HepG2 (cell line): ENCODE data around the gene CTNND1. TPM values are rescaled to one million over a fixed set of nuclear protein-coding genes. Genes with fewer than 3 reads are reported as not detected.

Experiments used
- ATAC-seq: fragments of 200-7000 bp; cut with Tn5 transposase; 3 replicates; pipeline ENCODE4 v1.9.1; 2020; ENCODE audit warnings: mild to moderate bottlenecking, moderate library complexity
- BruUV-seq: library from RNA; stranded (reverse); fragments of 400-500 nt; replicated peaks from 2 replicates; lab custom pipeline; 2021; lab: Mats Ljungman, UMichigan
- CTCF ChIA-PET: fragments of 300-600 bp; formaldehyde crosslinking; extraction: SDS; loops from one replicate; lab custom pipeline; 2021; ENCODE audit warnings: low total read pairs, inconsistent platforms, low intra/inter-chr PET ratio; lab: Yijun Ruan, JAX
- POLR2A ChIA-PET: fragments of 350-600 bp; sonication (Branson Sonifier 250); formaldehyde crosslinking; loops from one replicate; lab custom pipeline; 2020; ENCODE audit warnings: antibody characterized with exemption, inconsistent platforms; lab: Yijun Ruan, JAX
- DNase-seq: peaks from one replicate; pipeline ENCODE4 v3.0.0-alpha.2; 2015; ENCODE audit warnings: low spot score
- FAIRE-seq: peaks from 3 replicates; lab custom pipeline; 2011; peaks lifted over from hg19 to GRCh38; lab: Jason Lieb, UNC
- H2AFZ ChIP-seq: one replicate; pipeline ENCODE4 v1.6.1; 2011; ENCODE audit warnings: low read length, inconsistent platforms
- H3K27ac ChIP-seq: fragments of 300-600 bp; 3 replicates; pipeline ENCODE4 v1.8.0; 2011; ENCODE audit warnings: mixed run types, mild to moderate bottlenecking, mixed read lengths, low read length, inconsistent platforms; ENCODE audit not compliant: insufficient read depth; ENCODE audit errors: extremely low read length
- H3K27me3 ChIP-seq, 2 experiments: fragments of 200-600 bp in 1 of 2; 2 replicates in 1 of 2; 3 replicates in 1 of 2; pipeline versions ENCODE4 v1.6.0 to v1.8.0; 2011; ENCODE audit warnings: low read length in 2 of 2, mild to moderate bottlenecking in 2 of 2, moderate library complexity in 2 of 2, inconsistent platforms in 1 of 2; ENCODE audit not compliant: insufficient read depth in 2 of 2, control insufficient read depth in 1 of 2
- H3K36me3 ChIP-seq, 2 experiments: fragments of 200-600 bp in 1 of 2; replicated peaks in 1 of 2; 2 replicates in 1 of 2; 3 replicates in 1 of 2; pipeline versions ENCODE4 v1.5.1 to v1.8.0; 2011; ENCODE audit warnings: low read length in 2 of 2, inconsistent platforms in 1 of 2; ENCODE audit not compliant: insufficient read depth in 2 of 2, control insufficient read depth in 1 of 2
- H3K4me1 ChIP-seq: 2 replicates; pipeline ENCODE4 v1.5.1; 2012; ENCODE audit warnings: low read length, inconsistent platforms; ENCODE audit not compliant: insufficient read depth
- H3K4me2 ChIP-seq: 2 replicates; pipeline ENCODE4 v1.6.0; 2011; ENCODE audit warnings: low read depth, low read length, inconsistent platforms
- H3K4me3 ChIP-seq, 3 experiments: fragments of 200-600 bp in 1 of 3; sonication (generic), shearing (Covaris generic) in 1 of 3; replicated peaks in 1 of 3; 2 replicates each; pipeline ENCODE4 v1.5.1; 2011 to 2016; ENCODE audit warnings: low read length in 3 of 3, inconsistent platforms in 2 of 3, low read depth in 2 of 3, mild to moderate bottlenecking in 2 of 3, control low read depth in 1 of 3, mixed read lengths in 1 of 3; ENCODE audit not compliant: insufficient read depth in 1 of 3
- H3K79me2 ChIP-seq: one replicate; pipeline ENCODE4 v1.6.1; 2011; ENCODE audit warnings: low read length, inconsistent platforms; ENCODE audit not compliant: insufficient read depth
- H3K9ac ChIP-seq: 2 replicates; pipeline ENCODE4 v1.6.0; 2011; ENCODE audit warnings: mild to moderate bottlenecking, low read depth, low read length, inconsistent platforms; ENCODE audit not compliant: insufficient read depth
- H3K9me3 ChIP-seq: 2 replicates; pipeline ENCODE4 v1.5.1; 2012; ENCODE audit warnings: mild to moderate bottlenecking, low read length
- H4K20me1 ChIP-seq: 2 replicates; pipeline ENCODE4 v1.6.0; 2011; ENCODE audit warnings: inconsistent platforms, mild to moderate bottlenecking, low read length, moderate library complexity; ENCODE audit not compliant: insufficient read depth
- BCL6 ChIP-seq: IDR thresholded peaks from 2 replicates; pipeline ENCODE4 v1.6.1; 2016; ENCODE audit warnings: missing genetic modification reagents, missing compliant biosample characterization
- FOXA3 ChIP-seq: IDR thresholded peaks from 2 replicates; pipeline ENCODE4 v1.6.1; 2016; ENCODE audit warnings: missing genetic modification reagents, missing compliant biosample characterization
- HNRNPH1 ChIP-seq: fragments of 200-400 bp; formaldehyde crosslinking; optimal IDR thresholded peaks from 2 replicates; pipeline ENCODE3; 2017; ENCODE audit warnings: mild to moderate bottlenecking, low read depth, low read length
- IRF2 ChIP-seq: IDR thresholded peaks from 2 replicates; pipeline ENCODE4 v1.6.1; 2018; ENCODE audit warnings: missing genetic modification reagents, missing compliant biosample characterization
- NR2F6 ChIP-seq, 2 experiments: IDR thresholded peaks; 2 replicates each; pipeline ENCODE4 v1.6.1; 2016; ENCODE audit warnings: antibody characterized with exemption in 1 of 2, mild to moderate bottlenecking in 1 of 2
- RXRB ChIP-seq: IDR thresholded peaks from 2 replicates; pipeline ENCODE4 v1.6.1; 2016; ENCODE audit warnings: borderline replicate concordance, missing genetic modification reagents, missing compliant biosample characterization
- TEAD3 ChIP-seq: optimal IDR thresholded peaks from 2 replicates; pipeline ENCODE3; 2016; ENCODE audit warnings: borderline replicate concordance
- THAP11 ChIP-seq: IDR thresholded peaks from 2 replicates; pipeline ENCODE4 v1.6.1; 2016; ENCODE audit warnings: missing biosample characterization, missing genetic modification reagents
- THYN1 ChIP-seq: sonication (generic); formaldehyde crosslinking; IDR thresholded peaks from 2 replicates; pipeline ENCODE4 v1.8.1; 2023; ENCODE audit warnings: low read depth, mild to moderate bottlenecking, moderate library complexity, missing genetic modification reagents, borderline replicate concordance
- XRCC5 ChIP-seq: fragments of 200-400 bp; formaldehyde crosslinking; optimal IDR thresholded peaks from 2 replicates; pipeline ENCODE3; 2017; ENCODE audit warnings: mild to moderate bottlenecking, low read length
- ZNF768 ChIP-seq: sonication (generic); formaldehyde crosslinking; IDR thresholded peaks from 2 replicates; pipeline ENCODE4 v1.4.0; 2020; ENCODE audit warnings: missing genetic modification reagents
- whole genome bisulfite sequencing: methylation state at CpG from one replicate; pipeline ENCODE4 v1.1.6; 2017; ENCODE audit warnings: low lambda C conversion rate; 5-methylcytosine and 5-hydroxymethylcytosine counted together
- in situ Hi-C: cut with HindIII; loops from 2 replicates; pipeline ENCODE4 v1.10.0; 2017; ENCODE audit warnings: low pct_unique_long_range_greater_than_20kb; ENCODE audit not compliant: extremely low pct_ligation_motif_present
- intact Hi-C: fragments of 100-400 bp; cut with micrococcal nuclease; formaldehyde crosslinking; loops from one replicate; pipeline ENCODE4 v1.10.0; 2022; ENCODE audit not compliant: unreplicated experiment
- polyA plus RNA-seq, 8 experiments: library from polyadenylated mRNA; depleted of rRNA in 3 of 8; stranded (reverse) in 7 of 8; unstranded in 1 of 8; fragments of >200 nt; fragmentation: Illumina TruSeq in 4 of 8; extraction: Trizol in 4 of 8; gene quantifications; 2 replicates each; pipeline versions ENCODE4 v1.2.1 to v1.2.3, GENCODE V29; 2011 to 2016; ENCODE audit warnings: low read depth in 4 of 8, missing spikeins in 1 of 8, mixed read lengths in 1 of 8; ENCODE audit not compliant: insufficient read depth in 1 of 8
- total RNA-seq, 5 experiments: library from RNA; depleted of rRNA; stranded (reverse); fragments of >200 nt; fragmentation: Illumina TruSeq; extraction: Trizol; gene quantifications; 2 replicates each; pipeline ENCODE4 v1.2.3, GENCODE V29; 2016; ENCODE audit warnings: low read depth in 1 of 5
- TF ChIP-seq, protein P1 (sequence below): sonication (generic); formaldehyde crosslinking; IDR thresholded peaks from 2 replicates; pipeline ENCODE4 v1.9.0; 2021; ENCODE audit warnings: mild to moderate bottlenecking, missing genetic modification reagents
- TF ChIP-seq, protein P2 (sequence below): IDR thresholded peaks from 2 replicates; pipeline ENCODE4 v1.6.1; 2012; ENCODE audit warnings: inconsistent platforms
- TF ChIP-seq, protein P3 (sequence below): sonication (generic); formaldehyde crosslinking; IDR thresholded peaks from 2 replicates; pipeline ENCODE4 v1.5.1; 2020; ENCODE audit warnings: mild to moderate bottlenecking, moderate library complexity, missing genetic modification reagents
- TF ChIP-seq, protein P4 (sequence below): sonication (generic); formaldehyde crosslinking; IDR thresholded peaks from 2 replicates; pipeline ENCODE4 v1.4.0; 2020; ENCODE audit warnings: missing genetic modification reagents, borderline replicate concordance

The CTNND1 gene
- total and polyA plus RNA-seq, 2 of the 13 experiments (the other 11 are each of a cell fraction or from before 2014, with no cell fraction given) = 117 to 128 TPM

DNA sequence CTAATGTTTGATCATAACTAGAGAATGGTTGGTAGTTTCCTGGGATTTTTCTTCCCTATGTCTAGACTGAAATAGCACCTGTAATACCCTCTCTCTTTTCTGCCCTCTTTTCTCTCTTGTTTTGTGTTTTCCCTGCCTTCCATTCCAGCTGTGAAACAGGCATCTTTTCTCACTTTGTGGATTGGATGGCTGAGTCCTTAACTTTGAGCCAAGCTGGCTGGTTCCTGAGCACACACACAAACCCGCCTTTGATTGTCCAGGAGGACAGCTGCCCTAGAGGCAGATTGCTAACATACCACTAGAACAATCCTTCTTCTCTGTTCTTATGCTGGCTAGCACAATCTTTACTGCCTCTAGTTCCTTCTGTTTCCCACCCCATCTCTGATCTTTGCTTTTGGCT lies 17.7 kb downstream of the CTNND1 start:
- in situ Hi-C loops = no loop called here
- ATAC-seq (peak; percentile 70), FAIRE-seq (peak; percentile 87), DNase-seq (peak; percentile 86)
- Histone ChIP-seq H3K9ac (peak overlapping the region; percentile 77), H2AFZ (no peak overlapping the region), H3K4me1 (peaks cover 99% of the 10 kb centered on the region), H3K27ac (peak overlapping the region; percentile 96), H3K27me3 (no peaks in the 10 kb centered on the region), H3K9me3 (no peaks in the 10 kb centered on the region), H3K4me2 (peak overlapping the region; percentile 81), H3K4me3 (peak overlapping the region; percentile 17 to 56 (median 28); a peak in 4 of 6 replicates), H3K36me3 (peaks cover 0 to 1% of the 10 kb centered on the region in 2 experiments; a peak in 3 of 5 replicates), H3K79me2 (peaks cover 87% of the 10 kb centered on the region), H4K20me1 (peaks cover 21% of the 10 kb centered on the region; the same call in 1 of the 2 replicates)
- no TSS peak for BruUV-seq
- ChIA-PET POLR2A (interaction anchor here (1.1 to 11.1 kb wide), 13 partner anchors 9 to 386 kb away, joined by 3 to 215 read pairs (median 5); partner anchors contain the start of genes BTBD18, CTNND1, MED19 and SELENOH), CTCF (no interaction called here)
- 0% methylated on average over 1 of the region's 1 CpG for WGBS
- intact Hi-C loops = loop anchor here (2.0 kb wide), 1 partner anchor 66 kb away; the partner anchor contains the start of genes MED19 and TMX2
- TF ChIP-seq, protein P1, sequence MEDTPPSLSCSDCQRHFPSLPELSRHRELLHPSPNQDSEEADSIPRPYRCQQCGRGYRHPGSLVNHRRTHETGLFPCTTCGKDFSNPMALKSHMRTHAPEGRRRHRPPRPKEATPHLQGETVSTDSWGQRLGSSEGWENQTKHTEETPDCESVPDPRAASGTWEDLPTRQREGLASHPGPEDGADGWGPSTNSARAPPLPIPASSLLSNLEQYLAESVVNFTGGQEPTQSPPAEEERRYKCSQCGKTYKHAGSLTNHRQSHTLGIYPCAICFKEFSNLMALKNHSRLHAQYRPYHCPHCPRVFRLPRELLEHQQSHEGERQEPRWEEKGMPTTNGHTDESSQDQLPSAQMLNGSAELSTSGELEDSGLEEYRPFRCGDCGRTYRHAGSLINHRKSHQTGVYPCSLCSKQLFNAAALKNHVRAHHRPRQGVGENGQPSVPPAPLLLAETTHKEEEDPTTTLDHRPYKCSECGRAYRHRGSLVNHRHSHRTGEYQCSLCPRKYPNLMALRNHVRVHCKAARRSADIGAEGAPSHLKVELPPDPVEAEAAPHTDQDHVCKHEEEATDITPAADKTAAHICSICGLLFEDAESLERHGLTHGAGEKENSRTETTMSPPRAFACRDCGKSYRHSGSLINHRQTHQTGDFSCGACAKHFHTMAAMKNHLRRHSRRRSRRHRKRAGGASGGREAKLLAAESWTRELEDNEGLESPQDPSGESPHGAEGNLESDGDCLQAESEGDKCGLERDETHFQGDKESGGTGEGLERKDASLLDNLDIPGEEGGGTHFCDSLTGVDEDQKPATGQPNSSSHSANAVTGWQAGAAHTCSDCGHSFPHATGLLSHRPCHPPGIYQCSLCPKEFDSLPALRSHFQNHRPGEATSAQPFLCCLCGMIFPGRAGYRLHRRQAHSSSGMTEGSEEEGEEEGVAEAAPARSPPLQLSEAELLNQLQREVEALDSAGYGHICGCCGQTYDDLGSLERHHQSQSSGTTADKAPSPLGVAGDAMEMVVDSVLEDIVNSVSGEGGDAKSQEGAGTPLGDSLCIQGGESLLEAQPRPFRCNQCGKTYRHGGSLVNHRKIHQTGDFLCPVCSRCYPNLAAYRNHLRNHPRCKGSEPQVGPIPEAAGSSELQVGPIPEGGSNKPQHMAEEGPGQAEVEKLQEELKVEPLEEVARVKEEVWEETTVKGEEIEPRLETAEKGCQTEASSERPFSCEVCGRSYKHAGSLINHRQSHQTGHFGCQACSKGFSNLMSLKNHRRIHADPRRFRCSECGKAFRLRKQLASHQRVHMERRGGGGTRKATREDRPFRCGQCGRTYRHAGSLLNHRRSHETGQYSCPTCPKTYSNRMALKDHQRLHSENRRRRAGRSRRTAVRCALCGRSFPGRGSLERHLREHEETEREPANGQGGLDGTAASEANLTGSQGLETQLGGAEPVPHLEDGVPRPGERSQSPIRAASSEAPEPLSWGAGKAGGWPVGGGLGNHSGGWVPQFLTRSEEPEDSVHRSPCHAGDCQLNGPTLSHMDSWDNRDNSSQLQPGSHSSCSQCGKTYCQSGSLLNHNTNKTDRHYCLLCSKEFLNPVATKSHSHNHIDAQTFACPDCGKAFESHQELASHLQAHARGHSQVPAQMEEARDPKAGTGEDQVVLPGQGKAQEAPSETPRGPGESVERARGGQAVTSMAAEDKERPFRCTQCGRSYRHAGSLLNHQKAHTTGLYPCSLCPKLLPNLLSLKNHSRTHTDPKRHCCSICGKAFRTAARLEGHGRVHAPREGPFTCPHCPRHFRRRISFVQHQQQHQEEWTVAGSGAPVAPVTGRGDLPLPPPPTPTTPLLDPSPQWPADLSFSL (CRISPR knock-in tag) = 0 out of 2 replicates have a peak, but pooled peaks have one; percentile 3
- TF ChIP-seq, protein P2, sequence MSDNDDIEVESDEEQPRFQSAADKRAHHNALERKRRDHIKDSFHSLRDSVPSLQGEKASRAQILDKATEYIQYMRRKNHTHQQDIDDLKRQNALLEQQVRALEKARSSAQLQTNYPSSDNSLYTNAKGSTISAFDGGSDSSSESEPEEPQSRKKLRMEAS = no peak; the same call in 1 of the 2 replicates
- peak; percentile 12; the same call in 1 of the 2 replicates for TF ChIP-seq FOXA3 (CRISPR knock-in tag)
- TF ChIP-seq, protein P3, sequence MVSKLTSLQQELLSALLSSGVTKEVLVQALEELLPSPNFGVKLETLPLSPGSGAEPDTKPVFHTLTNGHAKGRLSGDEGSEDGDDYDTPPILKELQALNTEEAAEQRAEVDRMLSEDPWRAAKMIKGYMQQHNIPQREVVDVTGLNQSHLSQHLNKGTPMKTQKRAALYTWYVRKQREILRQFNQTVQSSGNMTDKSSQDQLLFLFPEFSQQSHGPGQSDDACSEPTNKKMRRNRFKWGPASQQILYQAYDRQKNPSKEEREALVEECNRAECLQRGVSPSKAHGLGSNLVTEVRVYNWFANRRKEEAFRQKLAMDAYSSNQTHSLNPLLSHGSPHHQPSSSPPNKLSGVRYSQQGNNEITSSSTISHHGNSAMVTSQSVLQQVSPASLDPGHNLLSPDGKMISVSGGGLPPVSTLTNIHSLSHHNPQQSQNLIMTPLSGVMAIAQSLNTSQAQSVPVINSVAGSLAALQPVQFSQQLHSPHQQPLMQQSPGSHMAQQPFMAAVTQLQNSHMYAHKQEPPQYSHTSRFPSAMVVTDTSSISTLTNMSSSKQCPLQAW = no peak
- no peak for TF ChIP-seq ZNF768
- TF ChIP-seq THYN1 = no peak
- peak; percentile 58; the same call in 1 of the 2 replicates for TF ChIP-seq BCL6 (CRISPR knock-in tag)
- TF ChIP-seq RXRB (CRISPR knock-in tag) = 0 out of 2 replicates have a peak, but pooled peaks have one; percentile 14
- 0 out of 2 replicates have a peak, but pooled peaks have one; percentile 11 for TF ChIP-seq THAP11
- TF ChIP-seq, protein P4, sequence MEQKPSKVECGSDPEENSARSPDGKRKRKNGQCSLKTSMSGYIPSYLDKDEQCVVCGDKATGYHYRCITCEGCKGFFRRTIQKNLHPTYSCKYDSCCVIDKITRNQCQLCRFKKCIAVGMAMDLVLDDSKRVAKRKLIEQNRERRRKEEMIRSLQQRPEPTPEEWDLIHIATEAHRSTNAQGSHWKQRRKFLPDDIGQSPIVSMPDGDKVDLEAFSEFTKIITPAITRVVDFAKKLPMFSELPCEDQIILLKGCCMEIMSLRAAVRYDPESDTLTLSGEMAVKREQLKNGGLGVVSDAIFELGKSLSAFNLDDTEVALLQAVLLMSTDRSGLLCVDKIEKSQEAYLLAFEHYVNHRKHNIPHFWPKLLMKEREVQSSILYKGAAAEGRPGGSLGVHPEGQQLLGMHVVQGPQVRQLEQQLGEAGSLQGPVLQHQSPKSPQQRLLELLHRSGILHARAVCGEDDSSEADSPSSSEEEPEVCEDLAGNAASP (CRISPR knock-in tag) = 0 out of 2 replicates have a peak, but pooled peaks have one; percentile 31
- no peak for TF ChIP-seq NR2F6 (IDR thresholded peaks at IDR 0.05)
- peak; percentile 25; the same call in 1 of the 2 replicates for TF ChIP-seq NR2F6 (CRISPR knock-in tag; IDR thresholded peaks at IDR 0.05)
- TF ChIP-seq XRCC5 = peak; percentile 53
- peak; percentile 88 for TF ChIP-seq TEAD3 (CRISPR knock-in tag)
- TF ChIP-seq IRF2 (CRISPR knock-in tag) = 0 out of 2 replicates have a peak, but pooled peaks have one; percentile 28
- TF ChIP-seq HNRNPH1 = no peak
